Left renal pelvis (tissue), 4 donors: ENCODE data around the gene KRTAP5-10. TPM values are rescaled to one million over a fixed set of nuclear protein-coding genes. Genes with fewer than 3 reads are reported as not detected.
"Not testable (repeated sequence)": the region's sequence is repeated elsewhere in the genome, so short reads cannot be mapped to it uniquely, and the experiment has no call there.

Experiments
- DNase-seq, 4 donors: peaks; one replicate each; pipeline ENCODE4 v3.0.0-alpha.2; 2013; ENCODE audit warnings: low read depth in 4 of 4, low spot score in 3 of 4
- polyA plus RNA-seq, 4 donors: library from polyadenylated mRNA; unstranded; fragments of 120-200 nt; gene quantifications; one replicate each; pipeline ENCODE4 v1.2.1, GENCODE V29; 2013; ENCODE audit not compliant: insufficient read length in 4 of 4

The KRTAP5-10 gene
- polyA plus RNA-seq, 4 donors: 0.20 to 0.26 TPM; not detected in 2

- DNase-seq: no peak
These were observed 3.5 kb downstream of the KRTAP5-10 start for GRCh38 chr11:71568704-71569349.

- not testable (repeated sequence) for DNase-seq
These were observed 5.9 kb downstream of the KRTAP5-10 start for GRCh38 chr11:71571101-71571850.

- no peak for DNase-seq
These were observed 7.4 kb downstream of the KRTAP5-10 start for GRCh38 chr11:71572811-71573210.

GRCh38 chr11:71574418-71574817 is 9.1 kb downstream of the KRTAP5-10 start:
- DNase-seq: no peak

GRCh38 chr11:71575723-71576424 is 10.5 kb downstream of the KRTAP5-10 start:
- no peak for DNase-seq

GRCh38 chr11:71576688-71577465 is 11.5 kb downstream of the KRTAP5-10 start:
- DNase-seq: not testable (repeated sequence)

- no peak for DNase-seq
These were observed 12.2 kb downstream of the KRTAP5-10 start for GRCh38 chr11:71577469-71578004.

GRCh38 chr11:71579513-71579912 is 14.2 kb downstream of the KRTAP5-10 start:
- not testable (repeated sequence) for DNase-seq

- no peak for DNase-seq
These were observed 15.0 kb downstream of the KRTAP5-10 start for GRCh38 chr11:71580057-71581003.

GRCh38 chr11:71581826-71582225 is 16.5 kb downstream of the KRTAP5-10 start:
- DNase-seq: no peak

- no peak for DNase-seq
These were observed 17.0 kb downstream of the KRTAP5-10 start, which contains the start of gene KRTAP5-11 for GRCh38 chr11:71582309-71582895. Gene KRTAP5-11, minus strand, starts transcription at chr11:71582875. Its CDS starts 38 bp downstream, at chr11:71582837.

GRCh38 chr11:71582969-71583368 is 17.6 kb downstream of the KRTAP5-10 start:
- not testable (repeated sequence) for DNase-seq

GRCh38 chr11:71585673-71586072 is 20.3 kb downstream of the KRTAP5-10 start:
- not testable (repeated sequence) for DNase-seq

- not testable (repeated sequence) for DNase-seq
These were observed 23.0 kb downstream of the KRTAP5-10 start for GRCh38 chr11:71588314-71588713.

GRCh38 chr11:71588822-71589545 is 23.6 kb downstream of the KRTAP5-10 start:
- DNase-seq: not testable (repeated sequence)

- DNase-seq: not testable (repeated sequence)
These were observed 24.2 kb downstream of the KRTAP5-10 start for GRCh38 chr11:71589546-71589920.

- not testable (repeated sequence) for DNase-seq
These were observed 37.9 kb downstream of the KRTAP5-10 start for GRCh38 chr11:71603221-71603620.
